Measurements from ENCODE around the gene RPGR.

- no peak for TF ChIP-seq CTCF (optimal IDR thresholded peaks at IDR 0.05 in 1 of 3, IDR thresholded peaks at IDR 0.05 in 1 of 3, conservative IDR thresholded peaks at IDR 0.05 in 1 of 3; ENCODE audit: extremely low read depth in 1 of 3, insufficient read depth in 2 of 3, low read length in 3 of 3)
- no peak for TF ChIP-seq EZH2 (IDR thresholded peaks at IDR 0.05; ENCODE audit: low read length)
Observed at GRCh38 chrX:38326086-38326485, 1.2 kb downstream of the RPGR start.

All from keratinocyte (primary cell).